ENCODE results near the gene PPP1R12A.

DNA sequence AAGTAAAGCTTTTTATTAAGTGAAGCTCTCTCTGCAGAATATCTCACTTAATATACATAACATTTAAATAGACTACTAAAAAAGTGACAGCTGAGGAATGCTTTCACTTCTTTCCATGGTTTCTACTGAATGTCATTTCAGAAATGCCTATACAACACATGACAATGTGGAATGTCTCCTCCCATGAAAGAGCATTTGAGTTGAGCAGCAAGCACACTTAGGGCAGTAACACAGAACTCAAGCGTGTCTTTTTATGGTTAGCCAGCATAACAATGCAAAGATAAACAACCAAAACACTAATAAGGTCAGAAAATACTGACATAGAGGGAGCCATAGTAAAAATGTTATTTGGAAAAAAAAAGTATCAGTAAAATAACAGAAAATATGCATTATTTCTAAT lies 9.4 kb downstream of the PPP1R12A start:
- TF ChIP-seq EP300 (IDR thresholded peaks at IDR 0.05) (no peak), POLR2AphosphoS5 (IDR thresholded peaks at IDR 0.05) (no peak)
- TF ChIP-seq, protein P1, sequence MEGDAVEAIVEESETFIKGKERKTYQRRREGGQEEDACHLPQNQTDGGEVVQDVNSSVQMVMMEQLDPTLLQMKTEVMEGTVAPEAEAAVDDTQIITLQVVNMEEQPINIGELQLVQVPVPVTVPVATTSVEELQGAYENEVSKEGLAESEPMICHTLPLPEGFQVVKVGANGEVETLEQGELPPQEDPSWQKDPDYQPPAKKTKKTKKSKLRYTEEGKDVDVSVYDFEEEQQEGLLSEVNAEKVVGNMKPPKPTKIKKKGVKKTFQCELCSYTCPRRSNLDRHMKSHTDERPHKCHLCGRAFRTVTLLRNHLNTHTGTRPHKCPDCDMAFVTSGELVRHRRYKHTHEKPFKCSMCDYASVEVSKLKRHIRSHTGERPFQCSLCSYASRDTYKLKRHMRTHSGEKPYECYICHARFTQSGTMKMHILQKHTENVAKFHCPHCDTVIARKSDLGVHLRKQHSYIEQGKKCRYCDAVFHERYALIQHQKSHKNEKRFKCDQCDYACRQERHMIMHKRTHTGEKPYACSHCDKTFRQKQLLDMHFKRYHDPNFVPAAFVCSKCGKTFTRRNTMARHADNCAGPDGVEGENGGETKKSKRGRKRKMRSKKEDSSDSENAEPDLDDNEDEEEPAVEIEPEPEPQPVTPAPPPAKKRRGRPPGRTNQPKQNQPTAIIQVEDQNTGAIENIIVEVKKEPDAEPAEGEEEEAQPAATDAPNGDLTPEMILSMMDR (IDR thresholded peaks at IDR 0.05), result no peak
